OCI-LY1 (cell line): ENCODE measurements around the gene HEG1.

Source experiments
- CTCF ChIP-seq: fragments of 200-600 bp; sonication (generic), shearing (Covaris generic); IDR thresholded peaks from 2 replicates; pipeline ENCODE4 v1.5.1; 2017; ENCODE audit warnings: mild to moderate bottlenecking, antibody characterized with exemption, low read length, moderate library complexity, mixed read lengths
- EZH2 ChIP-seq: fragments of 200-600 bp; sonication (generic), shearing (Covaris generic); IDR thresholded peaks from 2 replicates; pipeline ENCODE4 v1.8.0; 2017; ENCODE audit warnings: borderline replicate concordance, mixed run types, mild to moderate bottlenecking, antibody characterized with exemption, low read length, moderate library complexity, mixed read lengths

- TF ChIP-seq CTCF (no peak), EZH2 (no peak)
Observed at GRCh38 chr3:125055913-125056745, at the start of gene HEG1.
